Suppressor macrophage treated with lipopolysaccharide for 4 hours (primary cell): ENCODE results near the gene TPCN2.

Experiments
- DNase-seq: peaks from one replicate; pipeline ENCODE4 v3.0.0-alpha.2; 2020

Gene TPCN2

GRCh38 chr11:69167916-69168691, 119.4 kb downstream of the TPCN2 start:
- peak; percentile 12 for DNase-seq

GRCh38 chr11:69169479-69169878, 120.7 kb downstream of the TPCN2 start:
- DNase-seq: no peak

- DNase-seq: no peak
These were observed 122.0 kb downstream of the TPCN2 start for GRCh38 chr11:69170704-69171103.

- DNase-seq: peak; percentile 19
These were observed 122.9 kb downstream of the TPCN2 start for GRCh38 chr11:69171476-69172240.

- peak; percentile 12 for DNase-seq
These were observed 123.9 kb downstream of the TPCN2 start for GRCh38 chr11:69172674-69173073.

GRCh38 chr11:69173331-69173730, 124.6 kb downstream of the TPCN2 start:
- no peak for DNase-seq

- no peak for DNase-seq
These were observed 125.3 kb downstream of the TPCN2 start for GRCh38 chr11:69173925-69174581.

GRCh38 chr11:69174841-69175240, 126.1 kb downstream of the TPCN2 start:
- no peak for DNase-seq

- DNase-seq: no peak
These were observed 130.2 kb downstream of the TPCN2 start for GRCh38 chr11:69178819-69179482.

GRCh38 chr11:69180226-69180625, 131.5 kb downstream of the TPCN2 start:
- no peak for DNase-seq

- DNase-seq: no peak
These were observed 132.0 kb downstream of the TPCN2 start for GRCh38 chr11:69180726-69181125.

GRCh38 chr11:69183613-69184012, 134.9 kb downstream of the TPCN2 start:
- no peak for DNase-seq
